GM15510 (cell line): Measurements from ENCODE around the gene RAB40C.

ENCODE experiments used
- POLR2A ChIP-seq: IDR thresholded peaks from 3 replicates; pipeline ENCODE4 v1.6.1; 2011; ENCODE audit warnings: borderline replicate concordance; ENCODE audit not compliant: insufficient read length; ENCODE audit errors: extremely low read depth

The RAB40C gene

GRCh38 chr16:556474-557173 lies 33.2 kb upstream of the RAB40C start:
- no peak for TF ChIP-seq POLR2A

- TF ChIP-seq POLR2A: no peak
Observed at GRCh38 chr16:557463-558297, 32.2 kb upstream of the RAB40C start.

- TF ChIP-seq POLR2A: no peak
Observed at GRCh38 chr16:558298-559020, 31.4 kb upstream of the RAB40C start.

GRCh38 chr16:559021-559380 lies 30.9 kb upstream of the RAB40C start:
- TF ChIP-seq POLR2A: no peak

- TF ChIP-seq POLR2A: no peak
Observed at GRCh38 chr16:559411-560203, 30.3 kb upstream of the RAB40C start.

GRCh38 chr16:560204-560700 lies 29.6 kb upstream of the RAB40C start, which contains the start of gene PRR35:
TSS of gene PRR35 (plus strand) at chr16:560394. CDS start at chr16:563295, 2,901 bp downstream.
- TF ChIP-seq POLR2A: no peak

- no peak for TF ChIP-seq POLR2A
Observed at GRCh38 chr16:560701-561412, 29.0 kb upstream of the RAB40C start.

GRCh38 chr16:561413-561794 lies 28.5 kb upstream of the RAB40C start:
- no peak for TF ChIP-seq POLR2A

- TF ChIP-seq POLR2A: no peak
Observed at GRCh38 chr16:561957-562938, 27.6 kb upstream of the RAB40C start.

GRCh38 chr16:563072-563644 lies 26.7 kb upstream of the RAB40C start:
- no peak for TF ChIP-seq POLR2A

GRCh38 chr16:564690-565418 lies 25.0 kb upstream of the RAB40C start:
- TF ChIP-seq POLR2A: no peak
